Measurements from ENCODE around the gene PTPRK. TPM values are rescaled to one million over a fixed set of nuclear protein-coding genes. Genes with fewer than 3 reads are reported as not detected.

PTPRK gene
- total and polyA plus RNA-seq, 2 of the 8 experiments (the other 6 are each of a cell fraction or from before 2014, with no cell fraction given), result 11.4 to 47.3 TPM

- TF ChIP-seq MAX (IDR thresholded peaks at IDR 0.05), result no peak
- no peak for TF ChIP-seq GABPA (IDR thresholded peaks at IDR 0.05; ENCODE audit: borderline replicate concordance, insufficient read depth, low read length)
- no peak for TF ChIP-seq TEAD4 (IDR thresholded peaks at IDR 0.05; ENCODE audit: low read depth, low read length)
- TF ChIP-seq ATF3 (IDR thresholded peaks at IDR 0.05; ENCODE audit: insufficient read depth, low read depth, low read length), result no peak
Observed at GRCh38 chr6:128541261-128541660, 20.9 kb upstream of the PTPRK start (continued).
